GM23248 (cell line): ENCODE measurements around the gene PLEKHB2. TPM values are rescaled to one million over a fixed set of nuclear protein-coding genes. Genes with fewer than 3 reads are reported as not detected.

Source experiments
- DNase-seq: peaks from one replicate; pipeline ENCODE4 v3.0.0-alpha.2; 2015
- H2AFZ ChIP-seq: fragments of 200-600 bp; sonication (generic); 2 replicates; pipeline ENCODE4 v1.6.1; 2016; ENCODE audit warnings: antibody characterized with exemption
- H3F3A ChIP-seq: fragments of 200-600 bp; sonication (generic); 2 replicates; pipeline ENCODE4 v1.6.1; 2016; ENCODE audit warnings: mild to moderate bottlenecking, antibody characterized with exemption, mixed run types; ENCODE audit not compliant: insufficient read depth
- H3K27ac ChIP-seq: fragments of 200-600 bp; sonication (generic); 2 replicates; pipeline ENCODE4 v1.5.1; 2016; ENCODE audit warnings: mild to moderate bottlenecking
- H3K27me3 ChIP-seq: fragments of 200-600 bp; sonication (generic); replicated peaks from 2 replicates; pipeline ENCODE4 v1.6.1; 2016; ENCODE audit warnings: mild to moderate bottlenecking; ENCODE audit not compliant: insufficient read depth
- H3K36me3 ChIP-seq: fragments of 200-600 bp; sonication (generic); 2 replicates; pipeline ENCODE4 v1.6.1; 2016; ENCODE audit warnings: low read depth, mild to moderate bottlenecking
- H3K4me1 ChIP-seq: fragments of 200-600 bp; sonication (generic); 2 replicates; pipeline ENCODE4 v1.6.1; 2016; ENCODE audit warnings: mild to moderate bottlenecking; ENCODE audit not compliant: insufficient read depth
- H3K4me2 ChIP-seq: fragments of 200-600 bp; sonication (generic); one replicate; pipeline ENCODE4 v1.6.1; 2016; ENCODE audit warnings: mild to moderate bottlenecking; ENCODE audit not compliant: unreplicated experiment
- H3K4me3 ChIP-seq: fragments of 200-600 bp; sonication (generic); 2 replicates; pipeline ENCODE4 v1.5.1; 2016; ENCODE audit warnings: mild to moderate bottlenecking
- H3K79me2 ChIP-seq: fragments of 200-600 bp; sonication (generic); 2 replicates; pipeline ENCODE4 v1.6.1; 2016; ENCODE audit warnings: mild to moderate bottlenecking; ENCODE audit not compliant: insufficient read depth
- H3K9ac ChIP-seq: fragments of 200-600 bp; sonication (generic); 2 replicates; pipeline ENCODE4 v1.6.1; 2016; ENCODE audit warnings: mild to moderate bottlenecking
- H3K9me2 ChIP-seq: fragments of 200-600 bp; sonication (generic); 2 replicates; pipeline ENCODE4 v1.6.1; 2016; ENCODE audit warnings: mixed run types, mild to moderate bottlenecking, moderate library complexity; ENCODE audit not compliant: insufficient read depth
- H3K9me3 ChIP-seq: fragments of 200-600 bp; sonication (generic); one replicate; pipeline ENCODE4 v1.6.1; 2017; ENCODE audit warnings: low read depth
- H4K20me1 ChIP-seq: fragments of 200-600 bp; sonication (generic); 2 replicates; pipeline ENCODE4 v1.6.0; 2016; ENCODE audit not compliant: insufficient read depth
- EZH2 ChIP-seq: fragments of 200-600 bp; sonication (generic); IDR thresholded peaks from 2 replicates; pipeline ENCODE4 v1.6.1; 2018; ENCODE audit warnings: antibody characterized with exemption, mild to moderate bottlenecking; ENCODE audit not compliant: insufficient read depth, poor library complexity, severe bottlenecking
- EZH2phosphoT487 ChIP-seq: fragments of 200-600 bp; sonication (generic); IDR thresholded peaks from 2 replicates; pipeline ENCODE4 v1.6.1; 2018; ENCODE audit warnings: antibody characterized with exemption, moderate library complexity, mild to moderate bottlenecking, low read depth; ENCODE audit not compliant: insufficient read depth
- WGBS, 2 experiments: methylation state at CpG; one replicate each; pipeline ENCODE4 v1.1.6; 2015 to 2017; ENCODE audit warnings: low lambda C conversion rate in 2 of 2, low coverage in 1 of 2; ENCODE audit errors: missing lambda C conversion rate in 2 of 2; 5-methylcytosine and 5-hydroxymethylcytosine counted together
- in situ Hi-C: fragments of 300-500 bp; cut with MboI; formaldehyde crosslinking; loops from 2 replicates; pipeline ENCODE4 v1.15.0; 2020
- polyA plus RNA-seq: library from polyadenylated mRNA; unstranded; fragments of >200 nt; fragmentation: Nextera tagmentation; extraction: Ambion mirVana; gene quantifications from 2 replicates; pipeline ENCODE4 v1.2.1, GENCODE V29; 2016
- total RNA-seq: library from RNA; depleted of rRNA; stranded (reverse); fragments of >200 nt; shearing (Covaris generic); gene quantifications from 2 replicates; pipeline ENCODE4 v1.2.3, GENCODE V29; 2014

Gene PLEKHB2
- total and polyA plus RNA-seq, 2 experiments from 2014 or later = 71.7 to 94.7 TPM

- no peaks in the 10 kb centered on the region for H3K9me2 ChIP-seq
- no peak overlapping the region for H3K9ac ChIP-seq
- no peaks in the 10 kb centered on the region for H3K27me3 ChIP-seq
- no peak overlapping the region for H3K27ac ChIP-seq
- no peak overlapping the region for H3K4me2 ChIP-seq
- TF ChIP-seq EZH2phosphoT487 (no peak), EZH2 (no peak)
- peaks cover 58% of the 10 kb centered on the region for H3K36me3 ChIP-seq
- no peak overlapping the region for H3K4me3 ChIP-seq
- no peaks in the 10 kb centered on the region for H3K9me3 ChIP-seq
- H4K20me1 ChIP-seq = peaks cover 4% of the 10 kb centered on the region; the same call in 1 of the 2 replicates
- peaks cover 56% of the 10 kb centered on the region for H3K79me2 ChIP-seq
- WGBS, 2 experiments = 64 to 75% methylated on average over 5 of the region's 5 CpGs
- no peak for DNase-seq
- H3K4me1 ChIP-seq = no peaks in the 10 kb centered on the region
- H2AFZ ChIP-seq = no peak overlapping the region
- no peaks in the 10 kb centered on the region for H3F3A ChIP-seq
- in situ Hi-C loops = no loop called here
Observed at GRCh38 chr2:131126436-131126835, 21.3 kb downstream of the PLEKHB2 start.

- no peak overlapping the region for H2AFZ ChIP-seq
- H3K4me3 ChIP-seq = no peak overlapping the region
- no peak overlapping the region for H3K27ac ChIP-seq
- no peak overlapping the region for H3K4me2 ChIP-seq
- H3K4me1 ChIP-seq = no peaks in the 10 kb centered on the region
- H3K9me2 ChIP-seq = no peaks in the 10 kb centered on the region
- no peaks in the 10 kb centered on the region for H3K27me3 ChIP-seq
- no peaks in the 10 kb centered on the region for H3F3A ChIP-seq
- peaks cover 4% of the 10 kb centered on the region; the same call in 1 of the 2 replicates for H4K20me1 ChIP-seq
- peaks cover 56% of the 10 kb centered on the region for H3K36me3 ChIP-seq
- no peak for DNase-seq
- TF ChIP-seq EZH2 (no peak), EZH2phosphoT487 (no peak)
- peaks cover 50% of the 10 kb centered on the region for H3K79me2 ChIP-seq
- H3K9ac ChIP-seq = no peak overlapping the region
- H3K9me3 ChIP-seq = no peaks in the 10 kb centered on the region
- in situ Hi-C loops = no loop called here
- 95 to 97% methylated on average over 3 of the region's 3 CpGs for WGBS, 2 experiments
Observed at GRCh38 chr2:131127076-131127475, 21.9 kb downstream of the PLEKHB2 start.

- in situ Hi-C loops = no loop called here
- Histone ChIP-seq H3F3A (no peaks in the 10 kb centered on the region), H3K4me3 (no peak overlapping the region), H3K4me1 (no peaks in the 10 kb centered on the region), H3K9ac (no peak overlapping the region), H3K9me3 (no peaks in the 10 kb centered on the region), H3K27me3 (no peaks in the 10 kb centered on the region), H3K9me2 (no peaks in the 10 kb centered on the region), H2AFZ (no peak overlapping the region), H3K79me2 (peaks cover 41% of the 10 kb centered on the region), H3K36me3 (peaks cover 58% of the 10 kb centered on the region), H4K20me1 (peaks cover 4% of the 10 kb centered on the region; the same call in 1 of the 2 replicates), H3K27ac (no peak overlapping the region), H3K4me2 (no peak overlapping the region)
- TF ChIP-seq EZH2 (no peak), EZH2phosphoT487 (no peak)
- no peak for DNase-seq
- 84 to 86% methylated on average over 3 of the region's 3 CpGs for WGBS, 2 experiments
Observed at GRCh38 chr2:131127981-131128380, 22.8 kb downstream of the PLEKHB2 start.

- no peak overlapping the region for H3K4me2 ChIP-seq
- H3K4me1 ChIP-seq = no peaks in the 10 kb centered on the region
- no peak overlapping the region for H3K9ac ChIP-seq
- no peak overlapping the region for H3K27ac ChIP-seq
- H2AFZ ChIP-seq = no peak overlapping the region
- in situ Hi-C loops = no loop called here
- no peak for DNase-seq
- TF ChIP-seq EZH2 = no peak
- no peak overlapping the region for H3K4me3 ChIP-seq
- no peaks in the 10 kb centered on the region for H3K27me3 ChIP-seq
- peaks cover 2% of the 10 kb centered on the region; the same call in 1 of the 2 replicates for H4K20me1 ChIP-seq
- WGBS, 2 experiments = 98 to 100% methylated on average over 2 of the region's 2 CpGs
- peaks cover 61% of the 10 kb centered on the region for H3K36me3 ChIP-seq
- no peaks in the 10 kb centered on the region for H3K9me3 ChIP-seq
- no peaks in the 10 kb centered on the region for H3F3A ChIP-seq
- H3K79me2 ChIP-seq = peaks cover 20% of the 10 kb centered on the region
- no peaks in the 10 kb centered on the region for H3K9me2 ChIP-seq
Observed at GRCh38 chr2:131130298-131130596, 25.1 kb downstream of the PLEKHB2 start.

- Histone ChIP-seq H3K79me2 (peaks cover 18% of the 10 kb centered on the region), H3K9me3 (no peaks in the 10 kb centered on the region), H3K4me3 (no peak overlapping the region), H3K9me2 (no peaks in the 10 kb centered on the region), H2AFZ (no peak overlapping the region), H3F3A (no peaks in the 10 kb centered on the region), H3K4me1 (no peaks in the 10 kb centered on the region), H3K27ac (no peak overlapping the region), H3K9ac (no peak overlapping the region), H3K36me3 (peaks cover 48% of the 10 kb centered on the region), H3K27me3 (no peaks in the 10 kb centered on the region), H3K4me2 (no peak overlapping the region), H4K20me1 (no peaks in the 10 kb centered on the region)
- WGBS, 2 experiments = 85 to 88% methylated on average over 8 of the region's 8 CpGs
- TF ChIP-seq EZH2phosphoT487 = no peak
- TF ChIP-seq EZH2 = no peak
- no peak for DNase-seq
- in situ Hi-C loops = no loop called here
Observed at GRCh38 chr2:131132729-131133128, 27.6 kb downstream of the PLEKHB2 start.
